Pancreas (tissue), 10 donors: ENCODE results near the gene CEP350. TPM values are rescaled to one million over a fixed set of nuclear protein-coding genes. Genes with fewer than 3 reads are reported as not detected.
"Not testable (repeated sequence)": the region's sequence is repeated elsewhere in the genome, so short reads cannot be mapped to it uniquely, and the experiment has no call there.

ENCODE experiments used
- ATAC-seq, 4 donors: fragments of 200-7000 bp; cut with Tn5 transposase; one replicate each; pipeline versions ENCODE4 v1.8.0 to v1.9.1; 2020; ENCODE audit warnings: mild to moderate bottlenecking in 4 of 4, moderate library complexity in 4 of 4
- DNase-seq, 6 donors: peaks; one replicate each; pipeline ENCODE4 v3.0.0-alpha.2; 2020
- FAIRE-seq: peaks from 2 replicates; lab custom pipeline; 2012; peaks lifted over from hg19 to GRCh38; lab: Jason Lieb, UNC
- H3K27ac ChIP-seq, 4 donors: fragments of 200-600 bp; sonication (generic); 1 replicate in 3 of 4; 2 replicates in 1 of 4; pipeline versions ENCODE4 v1.5.0 to v1.8.0; 2020
- H3K27me3 ChIP-seq, 4 donors: fragments of 200-600 bp; one replicate each; pipeline ENCODE4 v1.8.0; 2021
- H3K36me3 ChIP-seq, 3 donors: fragments of 200-600 bp; sonication (generic) in 1 of 3; one replicate each; pipeline versions ENCODE4 v1.5.0 to v1.8.0; 2020 to 2021
- H3K4me1 ChIP-seq, 3 donors: fragments of 200-600 bp; one replicate each; pipeline ENCODE4 v1.8.0; 2021
- H3K4me3 ChIP-seq, 4 donors: fragments of 200-600 bp; sonication (generic) in 2 of 4; one replicate each; pipeline versions ENCODE4 v1.5.0 to v1.8.0; 2020 to 2021
- H3K9me3 ChIP-seq, 4 donors: fragments of 200-600 bp; one replicate each; pipeline ENCODE4 v1.8.0; 2021
- WGBS, 2 donors: extraction: QIAGEN DNeasy Blood & Tissue Kit; methylation state at CpG; one replicate each; pipeline ENCODE4 v1.1.7; 2013; 5-methylcytosine and 5-hydroxymethylcytosine counted together
- intact Hi-C, 3 donors: fragments of 100-400 bp; cut with DNase I; formaldehyde crosslinking; loops; one replicate each; pipeline versions ENCODE4 v1.11.1 to v1.14.2; 2022
- polyA plus RNA-seq, 2 donors: library from polyadenylated mRNA; stranded (reverse); fragments of 200-250 nt; gene quantifications; one replicate each; pipeline ENCODE4 v1.2.3, GENCODE V29; 2013
- total RNA-seq, 6 donors: library from RNA; stranded (reverse); fragmentation: NEBNext Ultra II Directional in 4 of 6; extraction: Animal tissue kit (Norgen Biotek cat#: 25700) in 4 of 6; gene quantifications; one replicate each; pipeline versions ENCODE4 v1.2.1 to v1.2.4, GENCODE V29; 2021 to 2023
- TF ChIP-seq, protein P1 (sequence below), 4 donors: fragments of 200-600 bp; sonication (generic) in 3 of 4; IDR thresholded peaks; one replicate each; pipeline versions ENCODE4 v1.5.0 to v1.8.0; 2021; ENCODE audit warnings: antibody characterized with exemption in 4 of 4
- donor health status: healthy with polysubstance abuse.
- donor health status: DM: no; HTN: no; CAD: no; lungs with moderate emphysema.
- donor health status: DM: no; HTN: no; CAD: no.
- donor health status: control.
- donor health status: control.
- donor health status: Bipolar disorder and iron deficiency.
- donor health status: DM: yes; HTN: yes; CAD: no.
- donor health status: DM: no; HTN: no; CAD: no.
- donor health status: DM: no; HTN: no; CAD: no.
- donor health status: DM: yes; HTN: yes; CAD: no.

Gene CEP350
- total and polyA plus RNA-seq, 8 donors = 4.6 to 30.8 (median 21.4) TPM

DNA sequence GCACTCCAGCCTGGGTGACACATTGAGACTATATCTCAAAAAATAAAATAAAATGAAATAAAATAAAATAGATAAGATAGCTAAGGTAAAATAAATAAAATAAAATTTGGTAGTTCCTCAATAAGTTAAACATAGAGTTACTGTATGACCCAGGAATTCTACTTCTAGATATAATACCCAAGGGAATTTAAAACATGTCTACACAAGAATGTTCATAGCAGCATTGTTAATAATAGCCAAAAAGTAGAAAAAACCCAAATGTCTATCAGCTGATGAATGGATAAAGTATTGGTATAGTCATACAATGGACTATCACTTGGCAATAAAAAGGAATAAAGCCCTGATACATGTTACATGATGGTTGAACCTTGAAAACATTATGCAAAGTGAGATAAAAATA is 47.8 kb downstream of the CEP350 start:
- TF ChIP-seq, protein P1, sequence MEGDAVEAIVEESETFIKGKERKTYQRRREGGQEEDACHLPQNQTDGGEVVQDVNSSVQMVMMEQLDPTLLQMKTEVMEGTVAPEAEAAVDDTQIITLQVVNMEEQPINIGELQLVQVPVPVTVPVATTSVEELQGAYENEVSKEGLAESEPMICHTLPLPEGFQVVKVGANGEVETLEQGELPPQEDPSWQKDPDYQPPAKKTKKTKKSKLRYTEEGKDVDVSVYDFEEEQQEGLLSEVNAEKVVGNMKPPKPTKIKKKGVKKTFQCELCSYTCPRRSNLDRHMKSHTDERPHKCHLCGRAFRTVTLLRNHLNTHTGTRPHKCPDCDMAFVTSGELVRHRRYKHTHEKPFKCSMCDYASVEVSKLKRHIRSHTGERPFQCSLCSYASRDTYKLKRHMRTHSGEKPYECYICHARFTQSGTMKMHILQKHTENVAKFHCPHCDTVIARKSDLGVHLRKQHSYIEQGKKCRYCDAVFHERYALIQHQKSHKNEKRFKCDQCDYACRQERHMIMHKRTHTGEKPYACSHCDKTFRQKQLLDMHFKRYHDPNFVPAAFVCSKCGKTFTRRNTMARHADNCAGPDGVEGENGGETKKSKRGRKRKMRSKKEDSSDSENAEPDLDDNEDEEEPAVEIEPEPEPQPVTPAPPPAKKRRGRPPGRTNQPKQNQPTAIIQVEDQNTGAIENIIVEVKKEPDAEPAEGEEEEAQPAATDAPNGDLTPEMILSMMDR (IDR thresholded peaks at IDR 0.05) = no peak
- intact Hi-C loops = no loop called here
- Histone ChIP-seq H3K27me3 (no peaks in the 10 kb centered on the region), H3K36me3 (peaks cover 0 to 3% (median 0%) of the 10 kb centered on the region in 3 donors), H3K9me3 (peaks cover 0 to 3% (median 0%) of the 10 kb centered on the region in 4 donors), H3K4me1 (peaks cover 0 to 5% (median 0%) of the 10 kb centered on the region in 3 donors), H3K4me3 (no peak overlapping the region), H3K27ac (no peak overlapping the region)
- DNase-seq (no peak), FAIRE-seq (no peak), ATAC-seq (no peak)

DNA sequence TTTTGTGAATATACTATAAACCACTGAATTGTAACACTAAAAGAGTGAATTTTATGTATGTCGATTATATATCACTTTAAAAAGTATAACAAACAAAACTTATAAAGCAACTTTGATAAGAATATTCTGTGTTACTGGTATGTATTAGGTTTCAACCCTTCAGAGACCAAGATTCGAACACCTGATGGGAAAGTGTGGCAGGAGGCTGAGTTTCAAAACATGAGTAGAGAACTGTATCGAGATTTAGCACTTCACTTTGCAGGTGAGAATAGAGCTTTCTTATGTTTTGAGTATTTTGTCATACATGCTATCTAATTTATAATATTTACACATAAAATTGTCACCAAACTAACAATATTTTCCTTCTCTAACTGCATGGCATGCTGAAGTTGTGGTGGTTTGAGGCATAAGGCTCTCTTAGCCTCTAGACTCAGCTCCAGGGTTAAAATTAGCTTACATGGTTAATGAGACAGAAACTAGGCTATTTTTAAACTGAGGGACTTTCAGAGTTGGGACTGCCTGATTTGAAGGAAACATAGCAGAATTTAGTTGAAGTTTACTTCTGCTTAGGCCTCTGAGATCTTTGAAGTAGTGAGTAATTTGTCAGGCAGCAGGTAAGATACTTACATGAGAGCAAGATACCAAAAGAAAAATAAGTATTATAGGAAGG is 48.6 kb downstream of the CEP350 start:
- TF ChIP-seq, protein P1 (IDR thresholded peaks at IDR 0.05) = no peak
- no peak for FAIRE-seq

DNA sequence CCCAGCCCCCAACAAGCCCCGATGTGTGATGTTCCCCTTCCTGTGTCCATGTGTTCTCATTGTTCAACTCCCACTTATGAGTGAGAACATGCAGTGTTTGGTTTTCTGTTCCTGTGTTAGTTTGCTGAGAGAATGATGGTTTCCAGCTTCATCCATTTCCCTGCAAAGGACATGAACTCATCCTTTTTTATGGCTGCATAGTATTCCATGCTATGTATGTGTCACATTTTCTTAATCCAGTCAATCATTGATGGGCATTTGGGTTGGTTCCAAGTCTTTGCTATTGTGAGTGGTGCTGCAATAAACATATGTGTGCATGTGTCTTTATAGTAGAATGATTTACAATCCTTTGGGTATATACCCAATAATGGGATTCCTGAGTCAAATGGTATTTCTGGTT is 52.2 kb downstream of the CEP350 start:
- DNase-seq, H3K4me3 ChIP-seq, H3K36me3 ChIP-seq, H3K4me1 ChIP-seq, H3K27ac ChIP-seq, H3K27me3 ChIP-seq, FAIRE-seq, ATAC-seq, H3K9me3 ChIP-seq, intact Hi-C loops: not testable (repeated sequence)
- WGBS, 2 donors = 98 to 100% methylated on average over 1 of the region's 1 CpG

More for the DNA sequence above, 48.6 kb downstream of the CEP350 start:
- Histone ChIP-seq H3K27ac (no peak overlapping the region), H3K9me3 (no peaks in the 10 kb centered on the region), H3K36me3 (peaks cover 0 to 3% (median 0%) of the 10 kb centered on the region in 3 donors), H3K27me3 (no peaks in the 10 kb centered on the region), H3K4me3 (no peak overlapping the region), H3K4me1 (peaks cover 0 to 5% (median 0%) of the 10 kb centered on the region in 3 donors)
- 92 to 93% methylated on average over 3 of the region's 3 CpGs for WGBS, 2 donors
- DNase-seq = no peak
- no peak for ATAC-seq
- intact Hi-C loops = no loop called here

DNA sequence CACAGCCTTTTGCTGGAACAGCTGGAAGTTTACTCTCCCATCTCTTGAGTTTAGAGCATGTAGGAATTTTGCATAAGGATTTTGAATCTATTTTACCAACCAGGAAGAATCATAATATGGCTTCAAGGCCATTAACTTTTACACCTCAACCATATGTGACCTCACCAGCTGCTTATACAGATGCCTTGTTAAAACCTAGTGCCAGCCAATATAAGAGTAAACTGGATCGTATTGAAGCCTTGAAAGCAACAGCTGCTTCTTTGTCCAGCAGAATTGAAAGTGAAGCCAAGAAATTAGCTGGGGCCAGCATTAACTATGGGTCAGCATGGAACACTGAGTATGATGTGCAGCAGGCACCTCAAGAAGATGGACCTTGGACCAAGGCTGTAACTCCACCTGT is 65.4 kb downstream of the CEP350 start:
- H3K9me3 ChIP-seq = no peaks in the 10 kb centered on the region
- H3K4me1 ChIP-seq = no peaks in the 10 kb centered on the region
- DNase-seq (no peak), ATAC-seq (no peak), FAIRE-seq (no peak)
- intact Hi-C loops = no loop called here
- H3K4me3 ChIP-seq = no peak overlapping the region
- H3K27ac ChIP-seq = no peak overlapping the region
- TF ChIP-seq, protein P1 (IDR thresholded peaks at IDR 0.05) = no peak
- WGBS, 2 donors = 48 to 51% methylated on average over 1 of the region's 1 CpG
- no peaks in the 10 kb centered on the region for H3K27me3 ChIP-seq
- H3K36me3 ChIP-seq = peaks cover 0 to 45% (median 6%) of the 10 kb centered on the region in 3 donors

DNA sequence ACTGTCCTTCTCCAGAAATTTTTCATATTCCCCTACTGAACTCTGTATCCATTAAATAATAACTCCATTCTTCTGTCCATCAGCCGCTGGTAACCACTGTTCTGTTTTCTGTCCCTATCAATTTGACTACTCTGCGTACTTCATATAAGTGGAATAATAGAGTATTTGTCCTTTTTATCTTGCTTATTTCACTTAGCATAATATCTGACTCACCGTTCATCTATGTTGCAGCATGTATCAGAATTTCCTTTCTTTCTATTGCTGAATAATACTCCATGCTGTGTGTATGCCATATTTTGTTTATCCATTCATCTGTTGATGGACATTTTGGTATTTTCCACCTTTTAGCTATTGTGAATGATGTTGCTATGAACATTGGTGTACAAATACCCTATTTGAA is 71.9 kb downstream of the CEP350 start:
- Histone ChIP-seq H3K27ac (no peak overlapping the region), H3K27me3 (no peaks in the 10 kb centered on the region), H3K9me3 (no peaks in the 10 kb centered on the region), H3K36me3 (peaks cover 0 to 28% (median 6%) of the 10 kb centered on the region in 3 donors), H3K4me1 (no peaks in the 10 kb centered on the region), H3K4me3 (no peak overlapping the region)
- DNase-seq = no peak
- WGBS, 2 donors = 96% methylated on average over 3 of the region's 3 CpGs
- TF ChIP-seq, protein P1 (IDR thresholded peaks at IDR 0.05) = no peak
- FAIRE-seq = no peak
- intact Hi-C loops = no loop called here
- no peak for ATAC-seq
